Upper lobe of left lung (tissue), 6 donors: ENCODE measurements around the gene SPATA32. TPM values are rescaled to one million over a fixed set of nuclear protein-coding genes. Genes with fewer than 3 reads are reported as not detected.

Experiments
- ATAC-seq, 2 donors: fragments of 200-7000 bp; cut with Tn5 transposase; one replicate each; pipeline ENCODE4 v1.9.1; 2022; ENCODE audit warnings: mild to moderate bottlenecking in 2 of 2, moderate library complexity in 2 of 2; ENCODE audit not compliant: low FRiP score in 2 of 2
- DNase-seq, 2 donors: peaks; one replicate each; pipeline ENCODE4 v3.0.0-alpha.2; 2019 to 2020
- H3K27ac ChIP-seq, 4 donors: fragments of 200-600 bp; sonication (generic); one replicate each; pipeline ENCODE4 v1.5.1; 2016 to 2019
- H3K27me3 ChIP-seq, 4 donors: fragments of 200-600 bp; sonication (generic); one replicate each; pipeline ENCODE4 v1.5.1; 2017 to 2019
- H3K36me3 ChIP-seq, 4 donors: fragments of 200-600 bp; sonication (generic); one replicate each; pipeline ENCODE4 v1.5.1; 2016 to 2019
- H3K4me1 ChIP-seq, 4 donors: fragments of 200-600 bp; sonication (generic); one replicate each; pipeline ENCODE4 v1.5.1; 2018 to 2019
- H3K4me3 ChIP-seq, 4 donors: fragments of 200-600 bp; sonication (generic); one replicate each; pipeline ENCODE4 v1.5.1; 2017 to 2019; ENCODE audit warnings: mild to moderate bottlenecking in 2 of 4, moderate library complexity in 1 of 4
- H3K9me3 ChIP-seq, 4 donors: fragments of 200-600 bp; sonication (generic); one replicate each; pipeline ENCODE4 v1.5.1; 2018 to 2019
- EP300 ChIP-seq, 4 donors: sonication (generic); formaldehyde crosslinking; IDR thresholded peaks; one replicate each; pipeline ENCODE4 v1.5.1; 2017; ENCODE audit warnings: antibody characterized with exemption in 4 of 4, control low read depth in 2 of 4
- POLR2A ChIP-seq, 4 donors: fragments of 450-650 bp; IDR thresholded peaks; one replicate each; pipeline ENCODE4 v1.5.1; 2016 to 2017; ENCODE audit warnings: antibody characterized with exemption in 4 of 4, mild to moderate bottlenecking in 2 of 4
- POLR2AphosphoS5 ChIP-seq, 2 donors: sonication (generic); formaldehyde crosslinking; IDR thresholded peaks; one replicate each; pipeline ENCODE4 v1.5.1; 2017; ENCODE audit warnings: antibody characterized with exemption in 2 of 2
- WGBS, 2 donors: methylation state at CpG; one replicate each; pipeline ENCODE4 v1.1.5; 2017 to 2018; 5-methylcytosine and 5-hydroxymethylcytosine counted together
- total RNA-seq, 6 donors: library from RNA; depleted of rRNA in 4 of 6; stranded (reverse); fragments of >200 nt in 4 of 6; gene quantifications; one replicate each; pipeline versions ENCODE4 v1.1.0 to v1.2.1, GENCODE V29; 2016 to 2021
- TF ChIP-seq, protein P1 (sequence below), 6 experiments: fragments of 450-650 bp in 4 of 6; fragments of 200-600 bp in 2 of 6; sonication (generic) in 2 of 6; IDR thresholded peaks; one replicate each; pipeline ENCODE4 v1.5.1; 2016 to 2019; ENCODE audit warnings: antibody characterized with exemption in 6 of 6
- donor health status: DM: no; HTN: no; CAD: no; lungs with moderate emphysema.
- donor health status: DM: no; HTN: yes; CAD: no; lungs with severe emphysema.

SPATA32 gene
- total RNA-seq, 6 donors from 2014 or later: 0.20 TPM; not detected in 5

DNA sequence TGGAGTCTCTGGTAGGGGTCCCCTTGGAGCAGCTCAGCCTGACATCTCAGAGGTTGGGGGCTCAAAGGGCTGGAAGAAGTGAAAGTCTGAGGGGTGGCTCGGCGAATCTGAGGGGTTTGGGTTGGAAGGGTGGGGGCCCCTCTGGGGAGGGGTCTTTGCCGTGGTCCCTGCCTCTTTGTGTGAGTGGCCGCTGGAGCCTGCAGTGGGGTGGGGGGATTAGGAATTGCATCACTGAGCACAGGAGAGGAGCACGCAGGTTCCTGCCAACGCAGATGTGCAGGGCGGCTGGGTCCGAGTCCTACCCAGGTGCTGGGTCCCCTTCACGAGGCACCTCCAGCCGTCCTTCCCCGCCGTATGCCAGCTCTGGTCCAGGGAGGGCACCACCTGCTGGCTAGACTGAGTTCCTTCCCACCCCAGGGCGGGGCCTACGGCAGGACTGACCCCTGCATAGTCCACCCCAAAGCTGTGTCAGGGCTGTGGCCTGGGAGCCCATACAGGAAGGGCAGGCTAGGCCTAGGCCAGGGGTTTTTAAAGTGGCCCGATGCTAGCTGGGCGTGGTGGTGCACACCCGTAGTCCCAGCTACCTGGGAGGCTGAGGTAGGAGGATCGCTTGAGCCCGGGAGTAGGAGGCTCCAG, 30.3 kb downstream of the SPATA32 start:
- DNase-seq: peak in 1 of 2 donors; percentile 61
- peaks cover 0 to 17% (median 6%) of the 10 kb centered on the region in 4 donors for H3K36me3 ChIP-seq
- 75 to 86% methylated on average over 10 to 18 of the region's 19 CpGs for WGBS, 2 donors

DNA sequence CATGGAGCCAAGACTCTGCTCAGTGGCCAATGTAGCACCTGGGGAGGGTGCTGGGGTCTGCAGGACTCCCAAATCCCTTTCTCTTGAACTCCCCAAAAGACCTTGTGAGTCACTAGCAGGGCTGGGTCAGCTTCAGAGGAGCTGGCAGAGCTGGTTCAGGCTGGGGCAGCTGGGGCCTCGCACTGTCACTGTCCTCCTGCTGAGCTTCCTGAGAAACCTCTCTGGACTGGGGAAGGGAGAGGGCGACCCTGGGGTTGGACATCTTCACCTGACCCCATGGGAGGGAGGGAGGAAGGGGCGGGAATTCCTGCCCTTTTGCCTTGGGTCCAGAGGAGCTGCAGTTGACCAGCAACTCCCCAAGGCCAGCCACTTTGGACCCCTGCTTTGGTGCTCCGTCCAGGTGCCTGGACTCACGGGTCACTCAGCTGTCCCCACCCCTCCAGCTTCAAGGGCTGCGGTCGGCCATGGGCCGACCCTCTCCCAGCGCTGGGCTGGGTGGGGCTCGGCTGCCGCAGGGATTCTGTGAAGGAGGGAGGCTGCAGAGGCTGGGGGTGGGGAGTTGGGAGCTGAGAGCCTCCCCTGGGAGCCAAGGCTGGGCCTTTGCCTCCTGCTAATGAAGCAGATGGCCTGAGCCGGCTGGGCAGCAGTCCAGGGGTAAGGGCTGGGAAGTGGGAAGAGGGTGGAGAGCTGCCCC, 31.0 kb downstream of the SPATA32 start:
- no peak overlapping the region for H3K4me3 ChIP-seq
- H3K27me3 ChIP-seq: no peaks in the 10 kb centered on the region
- peak overlapping the region in 3 of 4 donors; percentile 65 to 93 (median 91) for H3K27ac ChIP-seq
- H3K9me3 ChIP-seq: no peaks in the 10 kb centered on the region
- ATAC-seq: no peak
- TF ChIP-seq POLR2AphosphoS5 (IDR thresholded peaks at IDR 0.05): no peak
- no peak for TF ChIP-seq POLR2A (IDR thresholded peaks at IDR 0.05)
- no peak for TF ChIP-seq EP300 (IDR thresholded peaks at IDR 0.05)
- TF ChIP-seq, protein P1, sequence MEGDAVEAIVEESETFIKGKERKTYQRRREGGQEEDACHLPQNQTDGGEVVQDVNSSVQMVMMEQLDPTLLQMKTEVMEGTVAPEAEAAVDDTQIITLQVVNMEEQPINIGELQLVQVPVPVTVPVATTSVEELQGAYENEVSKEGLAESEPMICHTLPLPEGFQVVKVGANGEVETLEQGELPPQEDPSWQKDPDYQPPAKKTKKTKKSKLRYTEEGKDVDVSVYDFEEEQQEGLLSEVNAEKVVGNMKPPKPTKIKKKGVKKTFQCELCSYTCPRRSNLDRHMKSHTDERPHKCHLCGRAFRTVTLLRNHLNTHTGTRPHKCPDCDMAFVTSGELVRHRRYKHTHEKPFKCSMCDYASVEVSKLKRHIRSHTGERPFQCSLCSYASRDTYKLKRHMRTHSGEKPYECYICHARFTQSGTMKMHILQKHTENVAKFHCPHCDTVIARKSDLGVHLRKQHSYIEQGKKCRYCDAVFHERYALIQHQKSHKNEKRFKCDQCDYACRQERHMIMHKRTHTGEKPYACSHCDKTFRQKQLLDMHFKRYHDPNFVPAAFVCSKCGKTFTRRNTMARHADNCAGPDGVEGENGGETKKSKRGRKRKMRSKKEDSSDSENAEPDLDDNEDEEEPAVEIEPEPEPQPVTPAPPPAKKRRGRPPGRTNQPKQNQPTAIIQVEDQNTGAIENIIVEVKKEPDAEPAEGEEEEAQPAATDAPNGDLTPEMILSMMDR (IDR thresholded peaks at IDR 0.05): no peak
- 74 to 81% methylated on average over 7 to 12 of the region's 12 CpGs for WGBS, 2 donors
- H3K36me3 ChIP-seq: peaks cover 0 to 11% (median 3%) of the 10 kb centered on the region in 4 donors
- H3K4me1 ChIP-seq: peaks cover 28 to 71% (median 51%) of the 10 kb centered on the region in 4 donors
- DNase-seq: peak in 1 of 2 donors; percentile 66

More for the DNA sequence above, 30.3 kb downstream of the SPATA32 start:
- H3K4me3 ChIP-seq: no peak overlapping the region
- no peaks in the 10 kb centered on the region for H3K27me3 ChIP-seq
- peaks cover 25 to 65% (median 48%) of the 10 kb centered on the region in 4 donors for H3K4me1 ChIP-seq
- no peak for ATAC-seq
- H3K27ac ChIP-seq: peak overlapping the region in 2 of 4 donors; percentile 91 to 93
- H3K9me3 ChIP-seq: no peaks in the 10 kb centered on the region
- no peak for TF ChIP-seq POLR2AphosphoS5 (IDR thresholded peaks at IDR 0.05)
- TF ChIP-seq, protein P1 (IDR thresholded peaks at IDR 0.05): peak in 5 of 6 experiments; percentile 16 to 47 (median 33)

DNA sequence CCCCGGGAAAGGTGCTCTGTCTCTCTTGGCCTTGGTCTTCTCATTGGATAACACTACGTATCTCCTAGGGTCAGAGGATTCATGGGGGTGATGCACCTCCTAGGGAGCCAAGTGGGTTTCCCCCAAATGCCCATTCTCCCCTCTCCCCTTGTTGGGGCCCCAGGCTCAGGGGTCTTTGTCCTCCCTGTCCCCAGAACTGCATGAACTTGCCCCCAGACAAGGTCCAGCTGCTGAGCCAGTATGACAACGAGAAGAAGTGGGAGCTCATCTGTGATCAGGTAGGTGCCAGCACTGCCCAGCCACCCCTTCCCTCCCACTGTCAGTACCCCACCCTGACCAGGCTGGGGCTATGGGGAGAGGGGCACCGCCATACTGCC, 31.5 kb downstream of the SPATA32 start:
- H3K4me3 ChIP-seq: no peak overlapping the region
- H3K36me3 ChIP-seq: peaks cover 0 to 11% (median 3%) of the 10 kb centered on the region in 4 donors
- no peaks in the 10 kb centered on the region for H3K27me3 ChIP-seq
- WGBS, 2 donors: 82 to 89% methylated on average over 2 to 4 of the region's 4 CpGs
- peak overlapping the region in 3 of 4 donors; percentile 65 to 93 (median 91) for H3K27ac ChIP-seq
- no peak for TF ChIP-seq EP300 (IDR thresholded peaks at IDR 0.05)
- no peak for TF ChIP-seq POLR2AphosphoS5 (IDR thresholded peaks at IDR 0.05)
- TF ChIP-seq, protein P1 (IDR thresholded peaks at IDR 0.05): no peak
- TF ChIP-seq POLR2A (IDR thresholded peaks at IDR 0.05): no peak
- no peaks in the 10 kb centered on the region for H3K9me3 ChIP-seq
- ATAC-seq: no peak
- H3K4me1 ChIP-seq: peaks cover 30 to 67% (median 52%) of the 10 kb centered on the region in 4 donors
- DNase-seq: no peak

DNA sequence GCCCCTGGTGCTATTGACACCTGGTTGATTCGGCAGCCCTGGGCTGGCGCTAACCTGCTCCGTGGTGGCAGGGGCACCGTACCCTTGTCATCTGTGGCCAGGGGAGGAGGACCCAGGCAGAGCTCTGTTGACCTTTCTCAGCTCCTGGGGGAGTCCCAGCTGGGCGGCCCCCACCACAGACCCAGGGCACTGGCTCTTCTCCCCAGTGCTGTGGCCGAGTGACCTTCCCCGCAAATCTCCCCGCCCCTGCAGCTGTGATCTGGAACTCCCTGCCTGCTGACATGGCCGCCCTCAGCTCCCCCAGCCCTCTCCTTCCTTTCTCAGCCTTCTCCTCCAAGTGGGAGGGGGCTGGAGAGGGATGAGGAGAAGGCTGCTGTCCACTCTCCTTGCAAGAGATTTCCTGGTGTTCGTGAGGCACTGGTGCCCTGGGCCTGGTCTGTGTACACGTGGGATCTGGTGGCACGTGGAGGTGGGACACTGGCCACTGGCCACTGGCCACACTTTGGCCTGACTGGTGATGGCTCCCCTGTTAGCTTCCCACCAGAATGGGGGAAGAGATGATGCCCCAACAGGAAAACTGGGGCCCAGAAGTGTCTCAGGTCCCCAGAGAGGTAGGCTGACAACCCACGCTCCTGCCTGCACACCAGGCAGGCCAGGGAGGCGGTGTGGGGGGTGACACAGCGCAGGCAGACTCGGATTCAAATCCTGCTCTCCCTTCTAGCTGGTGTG, 32.0 kb downstream of the SPATA32 start:
- Histone ChIP-seq H3K9me3 (no peaks in the 10 kb centered on the region), H3K4me3 (no peak overlapping the region), H3K27me3 (no peaks in the 10 kb centered on the region), H3K36me3 (peaks cover 0 to 11% (median 3%) of the 10 kb centered on the region in 4 donors), H3K27ac (peak overlapping the region; percentile 65 to 93 (median 86)), H3K4me1 (peaks cover 30 to 69% (median 55%) of the 10 kb centered on the region in 4 donors)
- peak in 1 of 2 donors; percentile 1 for ATAC-seq
- DNase-seq: no peak
- WGBS, 2 donors: 72 to 82% methylated on average over 2 to 15 of the region's 16 CpGs
- TF ChIP-seq, protein P1 (IDR thresholded peaks at IDR 0.05): no peak
- TF ChIP-seq POLR2A (IDR thresholded peaks at IDR 0.05) (no peak), EP300 (IDR thresholded peaks at IDR 0.05) (no peak), POLR2AphosphoS5 (IDR thresholded peaks at IDR 0.05) (no peak)
